ENCODE data around the gene ERC2. TPM values are rescaled to one million over a fixed set of nuclear protein-coding genes. Genes with fewer than 3 reads are reported as not detected.
A peak's percentile ranks its signal among the peaks of the same experiment; 100 is the strongest.

The ERC2 gene
- total RNA-seq, 1 donor from 2014 or later = under 0.01 TPM

DNA sequence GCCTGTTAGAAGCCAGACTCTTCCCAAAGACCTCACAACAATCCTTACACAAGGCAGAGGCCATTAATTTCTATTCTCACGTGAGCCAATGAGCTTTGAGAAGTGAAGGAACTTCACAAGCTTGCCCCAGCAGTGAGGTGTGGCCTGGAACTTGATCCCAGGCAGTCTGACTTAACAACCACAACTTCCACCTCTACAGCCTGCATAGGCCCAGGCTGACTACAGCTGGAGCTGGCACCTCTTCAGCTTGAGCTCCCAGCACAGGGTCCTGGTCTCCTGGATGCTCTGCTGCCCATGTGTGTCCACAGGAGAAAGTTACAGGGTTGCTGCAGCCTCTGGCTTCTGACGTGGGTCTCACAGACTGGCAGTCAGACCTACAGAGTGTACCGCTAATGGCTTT is 111.0 kb downstream of the ERC2 start:
- Histone ChIP-seq H3K27me3 (ENCODE audit: control insufficient read depth, insufficient read depth, low read length) (no peaks in the 10 kb centered on the region), H3K36me3 (ENCODE audit: control insufficient read depth, insufficient read depth, low read length) (no peaks in the 10 kb centered on the region), H3K4me3 (ENCODE audit: low read depth, low read length) (no peak overlapping the region)
- TF ChIP-seq, protein P1, sequence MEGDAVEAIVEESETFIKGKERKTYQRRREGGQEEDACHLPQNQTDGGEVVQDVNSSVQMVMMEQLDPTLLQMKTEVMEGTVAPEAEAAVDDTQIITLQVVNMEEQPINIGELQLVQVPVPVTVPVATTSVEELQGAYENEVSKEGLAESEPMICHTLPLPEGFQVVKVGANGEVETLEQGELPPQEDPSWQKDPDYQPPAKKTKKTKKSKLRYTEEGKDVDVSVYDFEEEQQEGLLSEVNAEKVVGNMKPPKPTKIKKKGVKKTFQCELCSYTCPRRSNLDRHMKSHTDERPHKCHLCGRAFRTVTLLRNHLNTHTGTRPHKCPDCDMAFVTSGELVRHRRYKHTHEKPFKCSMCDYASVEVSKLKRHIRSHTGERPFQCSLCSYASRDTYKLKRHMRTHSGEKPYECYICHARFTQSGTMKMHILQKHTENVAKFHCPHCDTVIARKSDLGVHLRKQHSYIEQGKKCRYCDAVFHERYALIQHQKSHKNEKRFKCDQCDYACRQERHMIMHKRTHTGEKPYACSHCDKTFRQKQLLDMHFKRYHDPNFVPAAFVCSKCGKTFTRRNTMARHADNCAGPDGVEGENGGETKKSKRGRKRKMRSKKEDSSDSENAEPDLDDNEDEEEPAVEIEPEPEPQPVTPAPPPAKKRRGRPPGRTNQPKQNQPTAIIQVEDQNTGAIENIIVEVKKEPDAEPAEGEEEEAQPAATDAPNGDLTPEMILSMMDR (IDR thresholded peaks at IDR 0.05; ENCODE audit: insufficient read depth, low read length, severe bottlenecking) = no peak
- peak; percentile 34 for DNase-seq (ENCODE audit: low read depth)
- no peak for FAIRE-seq

DNA sequence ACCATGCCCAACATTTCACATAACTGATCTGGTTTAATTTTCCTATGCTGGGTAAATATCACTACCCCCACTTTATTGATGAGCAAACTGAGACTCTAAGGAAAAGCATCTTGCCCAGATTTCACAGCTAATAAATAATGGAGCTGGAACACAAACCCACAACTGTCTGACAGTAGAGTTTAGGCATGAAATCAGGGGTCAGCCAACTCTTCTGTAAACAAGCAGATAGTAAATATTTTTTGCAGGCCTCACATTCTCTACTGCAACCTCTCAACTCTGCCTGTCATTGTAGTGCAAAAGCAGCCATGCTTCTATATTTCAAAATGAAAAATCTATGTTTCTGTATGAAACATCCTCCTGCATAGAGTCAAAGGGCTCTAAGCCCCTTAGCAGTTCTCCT is 111.5 kb downstream of the ERC2 start:
- no peaks in the 10 kb centered on the region for H3K36me3 ChIP-seq (ENCODE audit: control insufficient read depth, insufficient read depth, low read length)
- no peak for FAIRE-seq
- no peak for DNase-seq (ENCODE audit: low read depth)
- TF ChIP-seq, protein P1 (IDR thresholded peaks at IDR 0.05; ENCODE audit: insufficient read depth, low read length, severe bottlenecking) = no peak
- H3K27me3 ChIP-seq (ENCODE audit: control insufficient read depth, insufficient read depth, low read length) = no peaks in the 10 kb centered on the region
- no peak overlapping the region for H3K4me3 ChIP-seq (ENCODE audit: low read depth, low read length)

DNA sequence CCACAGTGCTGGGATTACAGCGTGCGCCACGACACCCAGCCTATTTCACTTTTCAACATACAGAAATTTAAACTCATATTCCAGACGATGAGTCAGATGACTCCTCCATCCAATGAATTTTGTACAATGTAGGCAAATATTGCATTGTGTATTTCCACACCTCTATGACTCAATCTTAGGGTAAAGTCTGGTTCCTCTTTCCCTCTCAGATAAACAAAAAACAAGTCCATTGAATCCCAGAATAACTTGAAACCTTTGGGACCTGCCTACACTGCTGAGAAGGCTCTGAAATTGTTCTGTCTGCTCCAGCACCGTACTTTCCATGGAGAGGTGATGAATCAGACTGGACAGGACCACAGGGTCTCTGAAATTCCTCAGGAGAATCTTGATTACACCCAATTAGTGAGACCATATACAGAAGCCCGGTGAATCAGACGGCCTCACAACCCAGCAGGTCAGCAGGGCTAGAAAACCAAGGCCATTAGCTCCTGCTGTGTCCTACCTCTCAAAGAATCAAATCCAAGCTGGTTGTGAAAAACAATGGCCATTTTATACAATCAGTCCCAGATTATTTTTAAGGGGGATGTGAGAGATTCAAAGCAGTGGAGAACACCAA is 112.6 kb downstream of the ERC2 start:
- peak; percentile 93 for DNase-seq (ENCODE audit: low read depth)
- no peaks in the 10 kb centered on the region for H3K27me3 ChIP-seq (ENCODE audit: control insufficient read depth, insufficient read depth, low read length)
- no peak overlapping the region for H3K4me3 ChIP-seq (ENCODE audit: low read depth, low read length)
- H3K36me3 ChIP-seq (ENCODE audit: control insufficient read depth, insufficient read depth, low read length) = no peaks in the 10 kb centered on the region
- TF ChIP-seq, protein P1 (IDR thresholded peaks at IDR 0.05; ENCODE audit: insufficient read depth, low read length, severe bottlenecking) = no peak
- FAIRE-seq = no peak

DNA sequence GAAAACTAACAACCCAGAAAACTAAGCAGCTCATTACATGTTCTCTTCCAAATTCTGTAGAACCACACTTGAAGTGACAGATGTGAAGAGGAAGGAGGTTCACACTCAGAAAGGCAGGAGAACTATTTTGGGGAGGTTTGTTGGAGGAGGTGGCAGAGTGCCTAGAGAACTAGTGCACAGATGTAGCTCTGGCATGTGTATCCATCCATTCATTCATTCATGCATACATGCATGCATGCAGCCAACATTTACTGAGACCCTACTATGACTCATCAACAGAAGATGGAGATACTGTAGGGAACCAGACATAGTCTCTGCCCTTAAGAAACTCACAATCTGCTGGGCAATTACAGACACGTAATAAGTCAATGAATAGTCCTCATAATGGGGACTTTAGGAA is 116.7 kb downstream of the ERC2 start:
- no peak for DNase-seq (ENCODE audit: low read depth)
- no peaks in the 10 kb centered on the region for H3K27me3 ChIP-seq (ENCODE audit: control insufficient read depth, insufficient read depth, low read length)
- TF ChIP-seq, protein P1 (IDR thresholded peaks at IDR 0.05; ENCODE audit: insufficient read depth, low read length, severe bottlenecking) = no peak
- H3K4me3 ChIP-seq (ENCODE audit: low read depth, low read length) = no peak overlapping the region
- FAIRE-seq = no peak
- H3K36me3 ChIP-seq (ENCODE audit: control insufficient read depth, insufficient read depth, low read length) = no peaks in the 10 kb centered on the region

DNA sequence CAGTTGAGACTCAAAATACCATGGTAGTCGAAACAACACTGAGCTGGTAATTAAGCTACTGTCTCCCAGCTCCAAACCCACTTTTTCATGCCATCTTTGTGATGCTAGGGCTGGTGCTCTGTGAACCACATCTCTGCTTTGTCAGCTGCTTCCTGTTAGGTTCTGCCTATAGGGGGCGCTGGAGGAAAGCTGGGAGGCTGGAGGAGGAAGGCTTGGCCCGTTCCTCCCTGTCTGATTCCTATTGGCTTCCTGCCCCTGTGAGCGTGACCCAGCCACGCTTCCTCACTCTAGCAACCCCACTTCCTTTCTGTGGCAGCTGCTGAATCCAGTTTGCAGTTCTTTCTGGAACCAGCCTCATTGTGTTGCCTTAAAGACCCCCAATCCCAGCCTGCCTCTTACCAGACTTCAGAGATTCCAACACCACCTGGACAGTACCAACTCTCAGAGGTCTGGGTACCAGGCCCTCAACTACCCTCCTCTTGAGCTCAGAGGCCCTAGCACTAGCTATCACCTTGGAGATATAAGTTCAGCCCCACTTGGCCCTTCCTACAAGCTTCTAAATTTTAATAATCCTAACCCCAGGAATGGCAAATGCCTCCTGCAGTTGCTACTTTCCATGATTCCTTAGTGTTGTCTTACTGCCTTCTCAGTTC is 120.9 kb downstream of the ERC2 start:
- no peak overlapping the region for H3K4me3 ChIP-seq (ENCODE audit: low read depth, low read length)
- TF ChIP-seq, protein P1 (IDR thresholded peaks at IDR 0.05; ENCODE audit: insufficient read depth, low read length, severe bottlenecking) = peak; percentile 72
- no peaks in the 10 kb centered on the region for H3K36me3 ChIP-seq (ENCODE audit: control insufficient read depth, insufficient read depth, low read length)
- peaks cover 2% of the 10 kb centered on the region for H3K27me3 ChIP-seq (ENCODE audit: control insufficient read depth, insufficient read depth, low read length)
- FAIRE-seq (no peak), DNase-seq (ENCODE audit: low read depth) (peak; percentile 33)
